OCI-LY1 (cell line): ENCODE data around the gene FAM216A.
"Not testable (repeated sequence)": the region's sequence is repeated elsewhere in the genome, so short reads cannot be mapped to it uniquely, and the experiment has no call there.

ENCODE experiments used
- CTCF ChIP-seq: fragments of 200-600 bp; sonication (generic), shearing (Covaris generic); IDR thresholded peaks from 2 replicates; pipeline ENCODE4 v1.5.1; 2017; ENCODE audit warnings: mild to moderate bottlenecking, antibody characterized with exemption, low read length, moderate library complexity, mixed read lengths
- EZH2 ChIP-seq: fragments of 200-600 bp; sonication (generic), shearing (Covaris generic); IDR thresholded peaks from 2 replicates; pipeline ENCODE4 v1.8.0; 2017; ENCODE audit warnings: borderline replicate concordance, mixed run types, mild to moderate bottlenecking, antibody characterized with exemption, low read length, moderate library complexity, mixed read lengths

- not testable (repeated sequence) for TF ChIP-seq CTCF, EZH2
These were observed 7.5 kb upstream of the FAM216A start for GRCh38 chr12:110461189-110461588.
